H9 (cell line): ENCODE measurements around the gene CDH4. TPM values are rescaled to one million over a fixed set of nuclear protein-coding genes. Genes with fewer than 3 reads are reported as not detected.

Source experiments
- DNase-seq: peaks from one replicate; pipeline ENCODE4 v3.0.0-alpha.2; 2017
- H2AFZ ChIP-seq: one replicate; pipeline ENCODE4 v1.6.1; 2013; ENCODE audit warnings: mild to moderate bottlenecking, low read length, control low read depth, moderate library complexity
- H2AK5ac ChIP-seq: 2 replicates; pipeline ENCODE4 v1.6.1; 2013; ENCODE audit warnings: low read length, control low read depth, mixed read lengths; ENCODE audit not compliant: insufficient read length
- H2BK120ac ChIP-seq: one replicate; pipeline ENCODE4 v1.6.1; 2013; ENCODE audit warnings: low read depth, mild to moderate bottlenecking, low read length, control low read depth, inconsistent platforms; ENCODE audit not compliant: poor library complexity, severe bottlenecking
- H2BK12ac ChIP-seq: 2 replicates; pipeline ENCODE4 v1.6.1; 2013; ENCODE audit warnings: low read length, control low read depth, mixed read lengths, low read depth; ENCODE audit not compliant: insufficient read length
- H2BK15ac ChIP-seq: 2 replicates; pipeline ENCODE4 v1.6.1; 2013; ENCODE audit warnings: low read depth, low read length, control low read depth
- H2BK20ac ChIP-seq: one replicate; pipeline ENCODE4 v1.6.1; 2013; ENCODE audit warnings: low read depth, mild to moderate bottlenecking, low read length, control low read depth, inconsistent platforms; ENCODE audit not compliant: poor library complexity, severe bottlenecking
- H2BK5ac ChIP-seq: 2 replicates; pipeline ENCODE4 v1.6.1; 2013; ENCODE audit warnings: low read length, control low read depth, mixed read lengths; ENCODE audit not compliant: insufficient read length
- H3K14ac ChIP-seq: 2 replicates; pipeline ENCODE4 v1.6.1; 2013; ENCODE audit warnings: low read length, control low read depth; ENCODE audit not compliant: insufficient read depth
- H3K18ac ChIP-seq: 2 replicates; pipeline ENCODE4 v1.6.1; 2013; ENCODE audit warnings: low read depth, mild to moderate bottlenecking, mixed read lengths, low read length, control low read depth; ENCODE audit not compliant: insufficient read length
- H3K23ac ChIP-seq: 2 replicates; pipeline ENCODE4 v1.6.1; 2013; ENCODE audit warnings: low read length, control low read depth, mixed read lengths, low read depth; ENCODE audit not compliant: insufficient read length
- H3K23me2 ChIP-seq: 2 replicates; pipeline ENCODE4 v1.6.1; 2013; ENCODE audit warnings: low read depth, mild to moderate bottlenecking, mixed read lengths, low read length, control low read depth; ENCODE audit not compliant: insufficient read length, poor library complexity, severe bottlenecking
- H3K27ac ChIP-seq: 2 replicates; pipeline ENCODE4 v1.5.1; 2013; ENCODE audit warnings: low read length, control low read depth, mixed read lengths, low read depth; ENCODE audit not compliant: insufficient read length
- H3K27me3 ChIP-seq: 2 replicates; pipeline ENCODE4 v1.6.1; 2013; ENCODE audit warnings: low read length, control low read depth, inconsistent platforms; ENCODE audit not compliant: insufficient read depth
- H3K4ac ChIP-seq: 2 replicates; pipeline ENCODE4 v1.6.1; 2013; ENCODE audit warnings: low read depth, mild to moderate bottlenecking, control low read depth, inconsistent platforms, low read length, moderate library complexity
- H3K4me1 ChIP-seq: 2 replicates; pipeline ENCODE4 v1.6.1; 2013; ENCODE audit warnings: low read length, control low read depth, inconsistent platforms; ENCODE audit not compliant: insufficient read depth
- H3K4me2 ChIP-seq: 2 replicates; pipeline ENCODE4 v1.6.1; 2013; ENCODE audit warnings: low read length, control low read depth, mixed read lengths; ENCODE audit not compliant: insufficient read length, insufficient read depth
- H3K56ac ChIP-seq: 2 replicates; pipeline ENCODE4 v1.6.1; 2013; ENCODE audit warnings: low read depth, mild to moderate bottlenecking, mixed read lengths, low read length, control low read depth; ENCODE audit not compliant: insufficient read length
- H3K79me1 ChIP-seq: 2 replicates; pipeline ENCODE4 v1.6.1; 2013; ENCODE audit warnings: low read depth, mild to moderate bottlenecking, moderate library complexity, low read length, control low read depth, inconsistent platforms; ENCODE audit not compliant: insufficient read depth, poor library complexity, severe bottlenecking
- H3K79me2 ChIP-seq: 2 replicates; pipeline ENCODE4 v1.6.1; 2013; ENCODE audit warnings: low read length, control low read depth, inconsistent platforms; ENCODE audit not compliant: insufficient read depth
- H3K9ac ChIP-seq: 2 replicates; pipeline ENCODE4 v1.6.1; 2013; ENCODE audit warnings: low read length, control low read depth, mixed read lengths; ENCODE audit not compliant: insufficient read length; ENCODE audit errors: extremely low read depth
- H3K9me3 ChIP-seq: one replicate; pipeline ENCODE4 v1.6.1; 2013; ENCODE audit warnings: low read depth, low read length, inconsistent platforms; ENCODE audit not compliant: control insufficient read depth
- H3T11ph ChIP-seq: one replicate; pipeline ENCODE4 v1.6.1; 2013; ENCODE audit warnings: mild to moderate bottlenecking, low read length, control low read depth, inconsistent platforms
- H4K20me1 ChIP-seq: one replicate; pipeline ENCODE4 v1.6.1; 2013; ENCODE audit not compliant: control insufficient read depth, insufficient read length, insufficient read depth
- H4K5ac ChIP-seq: 2 replicates; pipeline ENCODE4 v1.6.1; 2013; ENCODE audit warnings: low read depth, mild to moderate bottlenecking, mixed read lengths, low read length, control low read depth; ENCODE audit not compliant: insufficient read length
- H4K8ac ChIP-seq: replicated peaks from 2 replicates; pipeline ENCODE4 v1.6.1; 2013; ENCODE audit warnings: low read length, control low read depth, mixed read lengths, low read depth; ENCODE audit not compliant: insufficient read length
- H4K91ac ChIP-seq: 2 replicates; pipeline ENCODE4 v1.6.1; 2013; ENCODE audit warnings: low read depth, mild to moderate bottlenecking, moderate library complexity, mixed read lengths, low read length, control low read depth; ENCODE audit not compliant: insufficient read length
- H3K27ac Mint-ChIP-seq, 3 experiments: 2 replicates in 2 of 3; 3 replicates in 1 of 3; pipeline ENCODE4 v1.8.0; 2020 to 2021; ENCODE audit warnings: mixed read lengths in 3 of 3, mild to moderate bottlenecking in 1 of 3, moderate library complexity in 1 of 3
- H3K27me3 Mint-ChIP-seq: 2 replicates; pipeline ENCODE4 v1.8.0; 2021; ENCODE audit warnings: low read depth, mild to moderate bottlenecking, moderate library complexity, mixed read lengths
- H3K36me3 Mint-ChIP-seq, 3 experiments: 2 replicates in 2 of 3; 3 replicates in 1 of 3; pipeline ENCODE4 v1.8.0; 2020 to 2021; ENCODE audit warnings: low read depth in 3 of 3, mixed read lengths in 3 of 3; ENCODE audit not compliant: insufficient read depth in 1 of 3
- H3K4me1 Mint-ChIP-seq, 2 experiments: 2 replicates each; pipeline ENCODE4 v1.8.0; 2020; ENCODE audit warnings: mixed read lengths in 2 of 2
- H3K4me3 Mint-ChIP-seq, 2 experiments: 2 replicates in 1 of 2; 3 replicates in 1 of 2; pipeline ENCODE4 v1.8.0; 2020 to 2021; ENCODE audit warnings: mild to moderate bottlenecking in 2 of 2, mixed read lengths in 2 of 2, moderate library complexity in 1 of 2
- H3K9me3 Mint-ChIP-seq, 2 experiments: 2 replicates in 1 of 2; 3 replicates in 1 of 2; pipeline ENCODE4 v1.8.0; 2020; ENCODE audit warnings: mild to moderate bottlenecking in 2 of 2, mixed read lengths in 2 of 2, moderate library complexity in 1 of 2
- WGBS: extraction: QIAGEN DNeasy Blood & Tissue Kit; methylation state at CpG from one replicate; pipeline ENCODE4 v1.1.7; 2013; ENCODE audit warnings: missing lambda C conversion rate, low lambda C conversion rate, mixed read lengths; ENCODE audit not compliant: insufficient read length; ENCODE audit errors: extremely low coverage; 5-methylcytosine and 5-hydroxymethylcytosine counted together
- total RNA-seq: library from RNA; stranded (reverse); gene quantifications from 2 replicates; pipeline ENCODE4 v1.2.1, GENCODE V29; 2021
- TF ChIP-seq, protein P1 (sequence below): fragments of 200-600 bp; sonication (generic); conservative IDR thresholded peaks from 3 replicates; pipeline ENCODE4 v1.8.0; 2021; ENCODE audit warnings: antibody characterized with exemption, mild to moderate bottlenecking

CDH4 gene
- total RNA-seq, 1 experiment from 2014 or later, result 3.0 TPM

DNA sequence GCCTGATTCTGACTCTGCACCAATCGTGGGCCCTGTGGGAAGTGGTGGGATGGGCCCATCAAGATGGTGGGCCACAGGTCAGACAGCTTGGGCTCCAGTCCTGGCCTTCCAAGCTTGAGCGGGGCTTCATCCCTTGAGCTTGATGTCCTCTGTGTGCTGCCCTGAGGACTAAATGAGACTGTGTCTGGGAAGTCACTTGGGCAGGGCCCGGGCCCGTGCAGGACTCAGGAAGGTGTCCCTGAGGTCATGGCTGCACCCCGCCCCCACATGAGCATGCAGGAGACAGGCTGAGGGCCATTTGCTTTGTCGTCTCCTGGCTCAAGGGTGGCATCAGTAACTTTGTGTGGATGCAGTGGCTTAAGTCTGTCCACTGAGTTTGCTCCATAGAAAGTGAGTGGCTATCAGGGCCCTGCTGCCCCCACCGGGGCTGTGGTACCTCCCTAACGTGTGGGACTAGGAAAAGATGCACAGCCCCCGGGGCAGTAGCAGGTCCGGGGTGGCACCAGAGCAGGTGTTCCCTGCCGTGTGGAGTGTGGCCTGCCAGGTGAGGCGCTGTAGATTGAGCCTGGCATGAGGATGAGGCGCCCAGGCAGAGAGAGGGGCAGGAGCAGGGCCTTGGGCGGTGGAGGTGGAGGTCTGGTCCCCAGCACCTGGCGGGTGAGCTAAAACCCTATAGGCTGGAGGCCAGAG, 515.0 kb downstream of the CDH4 start:
- H3K23ac ChIP-seq, result no peak overlapping the region
- no peak overlapping the region for H4K5ac ChIP-seq
- no peak overlapping the region for H2AK5ac ChIP-seq
- no peaks in the 10 kb centered on the region for H3K79me1 ChIP-seq
- H3T11ph ChIP-seq, result no peak overlapping the region
- no peak overlapping the region for H3K27ac ChIP-seq
- no peak overlapping the region for H3K9ac ChIP-seq
- no peak overlapping the region for H2BK12ac ChIP-seq
- H3K18ac ChIP-seq, result no peak overlapping the region
- Mint-ChIP-seq H3K4me3 (no peak overlapping the region), H3K4me1 (peaks cover 3 to 12% of the 10 kb centered on the region in 2 experiments; a peak in 2 of 4 replicates), H3K27me3 (peaks cover 39% of the 10 kb centered on the region), H3K36me3 (no peaks in the 10 kb centered on the region), H3K9me3 (no peaks in the 10 kb centered on the region), H3K27ac (no peak overlapping the region; a peak in 1 of 7 replicates)
- no peak overlapping the region for H3K14ac ChIP-seq
- H4K20me1 ChIP-seq, result no peaks in the 10 kb centered on the region
- no peaks in the 10 kb centered on the region for H3K9me3 ChIP-seq
- H4K91ac ChIP-seq, result no peak overlapping the region
- no peak overlapping the region for H2BK5ac ChIP-seq
- no peak overlapping the region for H2BK120ac ChIP-seq
- DNase-seq, result no peak
- no CpG with 5 or more reads among the region's 15 CpGs for WGBS
- TF ChIP-seq, protein P1, sequence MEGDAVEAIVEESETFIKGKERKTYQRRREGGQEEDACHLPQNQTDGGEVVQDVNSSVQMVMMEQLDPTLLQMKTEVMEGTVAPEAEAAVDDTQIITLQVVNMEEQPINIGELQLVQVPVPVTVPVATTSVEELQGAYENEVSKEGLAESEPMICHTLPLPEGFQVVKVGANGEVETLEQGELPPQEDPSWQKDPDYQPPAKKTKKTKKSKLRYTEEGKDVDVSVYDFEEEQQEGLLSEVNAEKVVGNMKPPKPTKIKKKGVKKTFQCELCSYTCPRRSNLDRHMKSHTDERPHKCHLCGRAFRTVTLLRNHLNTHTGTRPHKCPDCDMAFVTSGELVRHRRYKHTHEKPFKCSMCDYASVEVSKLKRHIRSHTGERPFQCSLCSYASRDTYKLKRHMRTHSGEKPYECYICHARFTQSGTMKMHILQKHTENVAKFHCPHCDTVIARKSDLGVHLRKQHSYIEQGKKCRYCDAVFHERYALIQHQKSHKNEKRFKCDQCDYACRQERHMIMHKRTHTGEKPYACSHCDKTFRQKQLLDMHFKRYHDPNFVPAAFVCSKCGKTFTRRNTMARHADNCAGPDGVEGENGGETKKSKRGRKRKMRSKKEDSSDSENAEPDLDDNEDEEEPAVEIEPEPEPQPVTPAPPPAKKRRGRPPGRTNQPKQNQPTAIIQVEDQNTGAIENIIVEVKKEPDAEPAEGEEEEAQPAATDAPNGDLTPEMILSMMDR, result no peak
- no peaks in the 10 kb centered on the region for H3K79me2 ChIP-seq
- H3K4me2 ChIP-seq, result no peak overlapping the region
- no peak overlapping the region for H4K8ac ChIP-seq
- H2BK15ac ChIP-seq, result no peak overlapping the region
- no peaks in the 10 kb centered on the region; the same call in 1 of the 2 replicates for H3K27me3 ChIP-seq
- H3K4ac ChIP-seq, result no peak overlapping the region
- no peaks in the 10 kb centered on the region for H3K4me1 ChIP-seq
- H2AFZ ChIP-seq, result no peak overlapping the region
- H3K23me2 ChIP-seq, result no peaks in the 10 kb centered on the region
- H2BK20ac ChIP-seq, result no peak overlapping the region
- H3K56ac ChIP-seq, result no peak overlapping the region
